ENCODE measurements around the gene JOSD2.

JOSD2 gene

GRCh38 chr19:50459067-50459456, 51.9 kb downstream of the JOSD2 start:
- TF ChIP-seq, protein P1, sequence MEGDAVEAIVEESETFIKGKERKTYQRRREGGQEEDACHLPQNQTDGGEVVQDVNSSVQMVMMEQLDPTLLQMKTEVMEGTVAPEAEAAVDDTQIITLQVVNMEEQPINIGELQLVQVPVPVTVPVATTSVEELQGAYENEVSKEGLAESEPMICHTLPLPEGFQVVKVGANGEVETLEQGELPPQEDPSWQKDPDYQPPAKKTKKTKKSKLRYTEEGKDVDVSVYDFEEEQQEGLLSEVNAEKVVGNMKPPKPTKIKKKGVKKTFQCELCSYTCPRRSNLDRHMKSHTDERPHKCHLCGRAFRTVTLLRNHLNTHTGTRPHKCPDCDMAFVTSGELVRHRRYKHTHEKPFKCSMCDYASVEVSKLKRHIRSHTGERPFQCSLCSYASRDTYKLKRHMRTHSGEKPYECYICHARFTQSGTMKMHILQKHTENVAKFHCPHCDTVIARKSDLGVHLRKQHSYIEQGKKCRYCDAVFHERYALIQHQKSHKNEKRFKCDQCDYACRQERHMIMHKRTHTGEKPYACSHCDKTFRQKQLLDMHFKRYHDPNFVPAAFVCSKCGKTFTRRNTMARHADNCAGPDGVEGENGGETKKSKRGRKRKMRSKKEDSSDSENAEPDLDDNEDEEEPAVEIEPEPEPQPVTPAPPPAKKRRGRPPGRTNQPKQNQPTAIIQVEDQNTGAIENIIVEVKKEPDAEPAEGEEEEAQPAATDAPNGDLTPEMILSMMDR (IDR thresholded peaks at IDR 0.05) = no peak
- no peaks in the 10 kb centered on the region for H3K36me3 ChIP-seq
- H3K4me1 ChIP-seq (ENCODE audit: control insufficient read depth in 1 of 2, insufficient read depth in 1 of 2, low read depth in 1 of 2, low read length in 1 of 2) = no peaks in the 10 kb centered on the region
- H3K9me3 ChIP-seq = no peaks in the 10 kb centered on the region
- peaks cover 53% of the 10 kb centered on the region for H3K27me3 ChIP-seq
- H3K4me3 ChIP-seq (ENCODE audit: low read depth in 1 of 2, low read length in 1 of 2) = no peak overlapping the region
- H3K27ac ChIP-seq = no peak overlapping the region

GRCh38 chr19:50458396-50459066, 52.5 kb downstream of the JOSD2 start:
- TF ChIP-seq, protein P1 (IDR thresholded peaks at IDR 0.05) = no peak
- Histone ChIP-seq H3K36me3 (no peaks in the 10 kb centered on the region), H3K27me3 (peaks cover 53% of the 10 kb centered on the region), H3K9me3 (no peaks in the 10 kb centered on the region), H3K27ac (no peak overlapping the region), H3K4me3 (ENCODE audit: low read depth in 1 of 2, low read length in 1 of 2) (no peak overlapping the region), H3K4me1 (ENCODE audit: control insufficient read depth in 1 of 2, insufficient read depth in 1 of 2, low read depth in 1 of 2, low read length in 1 of 2) (no peaks in the 10 kb centered on the region)

- Histone ChIP-seq H3K27me3 (peaks cover 53% of the 10 kb centered on the region), H3K27ac (no peak overlapping the region), H3K9me3 (no peaks in the 10 kb centered on the region), H3K4me1 (ENCODE audit: control insufficient read depth in 1 of 2, insufficient read depth in 1 of 2, low read depth in 1 of 2, low read length in 1 of 2) (no peaks in the 10 kb centered on the region), H3K4me3 (ENCODE audit: low read depth in 1 of 2, low read length in 1 of 2) (no peak overlapping the region), H3K36me3 (no peaks in the 10 kb centered on the region)
- TF ChIP-seq, protein P1 (IDR thresholded peaks at IDR 0.05) = no peak
Observed at GRCh38 chr19:50457300-50457699, 53.7 kb downstream of the JOSD2 start.
